Measurements from ENCODE around the gene GRIFIN. TPM values are rescaled to one million over a fixed set of nuclear protein-coding genes. Genes with fewer than 3 reads are reported as not detected.

GRIFIN gene
- total RNA-seq, 6 experiments from 2014 or later, result not detected

GRCh38 chr7:2445047-2445446, 31.2 kb downstream of the GRIFIN start:
- H3K9me3 Mint-ChIP-seq, result no peaks in the 10 kb centered on the region
- no peak for TF ChIP-seq CTCF (IDR thresholded peaks at IDR 0.05)
- H3K27me3 Mint-ChIP-seq (ENCODE audit: insufficient read depth), result peaks cover 4% of the 10 kb centered on the region
- H3K4me3 Mint-ChIP-seq, result no peak overlapping the region
- peaks cover 10% of the 10 kb centered on the region for H3K4me1 Mint-ChIP-seq (ENCODE audit: low read depth)
- H3K27ac Mint-ChIP-seq, result peak overlapping the region; percentile 85; the same call in 1 of the 2 replicates
- no peaks in the 10 kb centered on the region for H3K36me3 Mint-ChIP-seq (ENCODE audit: low read depth)
- no peak for DNase-seq

GRCh38 chr7:2444476-2444875, 31.7 kb downstream of the GRIFIN start:
- DNase-seq, result peak; percentile 59
- Mint-ChIP-seq H3K9me3 (no peaks in the 10 kb centered on the region), H3K36me3 (ENCODE audit: low read depth) (no peaks in the 10 kb centered on the region), H3K27ac (peak overlapping the region; percentile 85), H3K4me3 (no peak overlapping the region), H3K4me1 (ENCODE audit: low read depth) (peaks cover 10% of the 10 kb centered on the region), H3K27me3 (ENCODE audit: insufficient read depth) (peaks cover 2% of the 10 kb centered on the region)
- TF ChIP-seq CTCF (IDR thresholded peaks at IDR 0.05), result no peak

- Mint-ChIP-seq H3K4me1 (ENCODE audit: low read depth) (peaks cover 10% of the 10 kb centered on the region), H3K9me3 (no peaks in the 10 kb centered on the region), H3K27ac (no peak overlapping the region), H3K36me3 (ENCODE audit: low read depth) (no peaks in the 10 kb centered on the region), H3K4me3 (no peak overlapping the region), H3K27me3 (ENCODE audit: insufficient read depth) (no peaks in the 10 kb centered on the region; the same call in 1 of the 2 replicates)
- no peak for DNase-seq
- TF ChIP-seq CTCF (IDR thresholded peaks at IDR 0.05), result no peak
Measured at GRCh38 chr7:2443491-2443890, 32.7 kb downstream of the GRIFIN start.

GRCh38 chr7:2441430-2442058, 34.7 kb downstream of the GRIFIN start:
- no peak for TF ChIP-seq CTCF (IDR thresholded peaks at IDR 0.05)
- no peaks in the 10 kb centered on the region for H3K36me3 Mint-ChIP-seq (ENCODE audit: low read depth)
- no peak for DNase-seq
- no peaks in the 10 kb centered on the region for H3K9me3 Mint-ChIP-seq
- no peaks in the 10 kb centered on the region; the same call in 1 of the 2 replicates for H3K27me3 Mint-ChIP-seq (ENCODE audit: insufficient read depth)
- H3K4me1 Mint-ChIP-seq (ENCODE audit: low read depth), result peaks cover 10% of the 10 kb centered on the region
- no peak overlapping the region for H3K4me3 Mint-ChIP-seq
- no peak overlapping the region for H3K27ac Mint-ChIP-seq

GRCh38 chr7:2440608-2441245, 35.5 kb downstream of the GRIFIN start:
- TF ChIP-seq CTCF (IDR thresholded peaks at IDR 0.05), result no peak
- no peak for DNase-seq
- no peaks in the 10 kb centered on the region; the same call in 1 of the 2 replicates for H3K27me3 Mint-ChIP-seq (ENCODE audit: insufficient read depth)
- H3K27ac Mint-ChIP-seq, result no peak overlapping the region
- no peaks in the 10 kb centered on the region for H3K36me3 Mint-ChIP-seq (ENCODE audit: low read depth)
- no peak overlapping the region for H3K4me3 Mint-ChIP-seq
- no peaks in the 10 kb centered on the region for H3K9me3 Mint-ChIP-seq
- H3K4me1 Mint-ChIP-seq (ENCODE audit: low read depth), result peaks cover 10% of the 10 kb centered on the region
